ENCODE results near the gene ANKRD63. TPM values are rescaled to one million over a fixed set of nuclear protein-coding genes. Genes with fewer than 3 reads are reported as not detected.

The ANKRD63 gene
- polyA plus RNA-seq, 1 of the 3 experiments (the other 2 are of a cell fraction) = not detected

DNA sequence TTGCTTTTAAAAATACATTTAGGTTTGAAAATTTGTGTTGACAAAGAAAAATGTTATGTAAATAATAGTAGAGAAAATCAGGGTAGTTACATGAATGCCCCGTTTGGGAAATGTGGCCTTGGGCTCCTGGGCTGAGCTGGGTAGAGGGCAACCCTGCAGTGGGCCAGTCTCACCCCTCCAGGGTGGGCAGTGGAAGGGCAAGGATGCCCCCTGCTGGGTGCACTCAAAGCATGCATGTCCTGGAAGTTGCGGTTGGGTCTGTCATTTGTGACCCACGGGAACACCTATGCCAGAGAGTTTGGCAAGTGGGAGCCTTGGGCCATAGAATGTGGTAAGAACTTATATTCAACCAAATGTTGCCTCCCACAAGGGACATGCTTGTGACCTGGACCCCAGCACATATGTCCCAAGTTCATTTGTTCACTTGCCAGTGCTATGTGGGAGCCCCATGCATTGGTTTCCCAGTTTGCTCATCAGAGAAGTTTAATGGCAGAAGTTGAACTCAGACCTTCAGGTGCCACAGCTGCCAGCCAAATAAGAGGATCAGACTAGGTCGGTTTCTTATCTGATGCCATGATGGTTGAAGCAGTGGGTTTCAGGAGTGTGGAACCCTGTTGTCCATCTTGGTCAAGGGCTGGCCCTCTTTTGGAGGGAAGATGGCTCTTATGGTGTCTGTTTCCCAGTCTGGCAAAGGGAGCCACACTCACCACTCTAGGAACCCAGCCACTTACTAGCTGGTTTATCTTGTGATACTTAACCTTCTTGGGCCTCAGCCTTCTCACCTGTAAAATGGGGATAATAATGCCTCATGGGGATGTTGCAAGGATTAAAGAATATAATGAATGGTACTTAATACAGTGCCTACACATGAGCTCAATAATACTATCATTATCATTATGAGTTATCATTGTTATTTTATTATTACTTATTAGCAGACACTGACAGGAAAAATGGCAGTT is 27.4 kb upstream of the ANKRD63 start:
- Histone ChIP-seq H3K79me2 (ENCODE audit: insufficient read depth) (no peaks in the 10 kb centered on the region), H3K4me2 (no peak overlapping the region), H3K9ac (no peak overlapping the region), H3F3A (replicated peaks; ENCODE audit: insufficient read depth) (peaks cover 7% of the 10 kb centered on the region), H4K20me1 (ENCODE audit: insufficient read depth) (no peaks in the 10 kb centered on the region), H3K4me3 (ENCODE audit: low read depth in 2 of 2, low read length in 1 of 2) (no peak overlapping the region; a peak in 1 of 4 replicates), H2AFZ (ENCODE audit: low read depth) (no peak overlapping the region), H3K27ac (ENCODE audit: low read depth in 2 of 2, low read length in 1 of 2) (no peak overlapping the region), H3K4me1 (ENCODE audit: control insufficient read depth in 1 of 2, insufficient read depth in 2 of 2, low read depth in 1 of 2, low read length in 1 of 2) (peaks cover 10 to 14% of the 10 kb centered on the region in 2 experiments; a peak in 3 of 4 replicates), H3K9me2 (no peaks in the 10 kb centered on the region), H3K27me3 (ENCODE audit: insufficient read depth) (no peaks in the 10 kb centered on the region; the same call in 1 of the 2 replicates), H3K36me3 (replicated peaks in 1 of 2; ENCODE audit: control insufficient read depth in 1 of 2, insufficient read depth in 2 of 2, low read length in 1 of 2) (no peaks in the 10 kb centered on the region), H3K9me3 (no peaks in the 10 kb centered on the region)
- peak; percentile 89 for DNase-seq
- ChIA-PET POLR2A (interaction anchor here (0.9 kb wide), 1 partner anchor 31 kb away, joined by 4 read pairs; no protein-coding TSS in a partner anchor), CTCF (interaction anchor here (0.5 to 70.6 kb wide), 35 partner anchors 4 to 513 kb away, joined by 3 to 2194 read pairs (median 4); partner anchors contain the start of genes ANKRD63, BMF, CCDC9B and DISP2)
- 9% methylated on average over 3 of the region's 4 CpGs for WGBS (ENCODE audit: low lambda C conversion rate)
- peak; percentile 96 for TF ChIP-seq RAD21 (IDR thresholded peaks at IDR 0.05; ENCODE audit: low read length)
- no peak for TF ChIP-seq ELF1 (IDR thresholded peaks at IDR 0.05)
- no peak for TF ChIP-seq PBX3 (IDR thresholded peaks at IDR 0.05)
- TF ChIP-seq MXI1 (IDR thresholded peaks at IDR 0.05; ENCODE audit: low read depth, low read length) = no peak
- peak; percentile 76 for TF ChIP-seq CTCF (IDR thresholded peaks at IDR 0.05)
- TF ChIP-seq GATA2 (CRISPR knock-in tag; IDR thresholded peaks at IDR 0.05) = no peak
- peak; percentile 14 for TF ChIP-seq CHD2 (IDR thresholded peaks at IDR 0.05; ENCODE audit: low read length, partially characterized antibody)
- TF ChIP-seq SMC3 (IDR thresholded peaks at IDR 0.05; ENCODE audit: low read depth, low read length) = peak; percentile 97

DNA sequence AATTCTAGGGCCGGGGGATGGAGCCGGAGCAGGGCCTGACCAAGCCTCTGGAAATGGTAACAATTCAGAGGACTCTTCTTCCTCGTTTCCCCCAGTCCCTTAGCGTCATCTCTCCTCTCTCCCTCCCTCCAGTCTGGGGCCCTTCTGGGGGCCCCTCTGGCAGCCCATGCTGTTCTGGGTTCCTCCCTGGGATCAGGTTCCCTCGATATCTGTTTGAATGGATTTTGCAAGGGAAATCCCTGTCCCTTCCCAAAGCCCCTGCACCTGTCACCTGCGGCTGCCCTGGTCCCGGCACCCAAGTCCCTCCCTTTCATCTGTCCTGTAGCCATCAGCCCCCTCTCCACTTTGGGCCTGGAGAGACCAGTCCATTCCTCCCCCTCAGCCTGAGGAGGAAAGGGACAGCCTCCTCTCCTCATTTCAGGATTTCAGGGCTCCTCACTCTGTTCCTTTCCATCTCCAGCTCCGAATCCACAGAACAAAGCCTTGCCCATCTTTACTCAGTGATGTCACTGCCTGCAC is 26.5 kb upstream of the ANKRD63 start:
- Histone ChIP-seq H3K27me3 (ENCODE audit: insufficient read depth) (no peaks in the 10 kb centered on the region; the same call in 1 of the 2 replicates), H3K4me1 (ENCODE audit: control insufficient read depth in 1 of 2, insufficient read depth in 2 of 2, low read depth in 1 of 2, low read length in 1 of 2) (peaks cover 7 to 10% of the 10 kb centered on the region in 2 experiments; a peak in 3 of 4 replicates), H3K79me2 (ENCODE audit: insufficient read depth) (no peaks in the 10 kb centered on the region), H4K20me1 (ENCODE audit: insufficient read depth) (no peaks in the 10 kb centered on the region), H3K36me3 (replicated peaks in 1 of 2; ENCODE audit: control insufficient read depth in 1 of 2, insufficient read depth in 2 of 2, low read length in 1 of 2) (no peaks in the 10 kb centered on the region), H3K27ac (ENCODE audit: low read depth in 2 of 2, low read length in 1 of 2) (no peak overlapping the region), H3K9me2 (no peaks in the 10 kb centered on the region), H3K4me2 (no peak overlapping the region), H3K9me3 (no peaks in the 10 kb centered on the region), H3F3A (replicated peaks; ENCODE audit: insufficient read depth) (peaks cover 1% of the 10 kb centered on the region), H3K9ac (no peak overlapping the region), H3K4me3 (ENCODE audit: low read depth in 2 of 2, low read length in 1 of 2) (no peak overlapping the region), H2AFZ (ENCODE audit: low read depth) (no peak overlapping the region)
- 89% methylated on average over 8 of the region's 8 CpGs for WGBS (ENCODE audit: low lambda C conversion rate)
- ChIA-PET CTCF (interaction anchor here (0.5 to 70.6 kb wide), 32 partner anchors 5 to 512 kb away, joined by 3 to 2194 read pairs (median 4); partner anchors contain the start of genes ANKRD63, BMF, CCDC9B and DISP2), POLR2A (interaction anchor here (0.9 kb wide), 1 partner anchor 30 kb away, joined by 4 read pairs; no protein-coding TSS in a partner anchor)
- no peak for DNase-seq
- TF ChIP-seq POLR2AphosphoS5 (IDR thresholded peaks at IDR 0.05; ENCODE audit: low read depth, low read length) = no peak
- TF ChIP-seq PBX3 (IDR thresholded peaks at IDR 0.05) = no peak
- TF ChIP-seq EZH2phosphoT487 (IDR thresholded peaks at IDR 0.05; ENCODE audit: borderline replicate concordance, low read depth) = no peak
- no peak for TF ChIP-seq RAD21 (IDR thresholded peaks at IDR 0.05; ENCODE audit: low read length)
- no peak for TF ChIP-seq GABPA (IDR thresholded peaks at IDR 0.05; ENCODE audit: low read depth)
- TF ChIP-seq FOXJ3 (CRISPR knock-in tag; IDR thresholded peaks at IDR 0.05) = no peak
- no peak for TF ChIP-seq TAF1 (IDR thresholded peaks at IDR 0.05; ENCODE audit: borderline replicate concordance, low read depth, low read length)
- no peak for TF ChIP-seq MAX (IDR thresholded peaks at IDR 0.05; ENCODE audit: low read depth)
- no peak for TF ChIP-seq ZBTB33 (IDR thresholded peaks at IDR 0.05; ENCODE audit: borderline replicate concordance, low read depth)
- TF ChIP-seq JUND (IDR thresholded peaks at IDR 0.05) = no peak
- TF ChIP-seq RFX5 (IDR thresholded peaks at IDR 0.05; ENCODE audit: low read length) = no peak

Measured in SK-N-SH (cell line).